Suprapubic skin (tissue), 4 donors: Measurements from ENCODE around the gene HOATZ. TPM values are rescaled to one million over a fixed set of nuclear protein-coding genes. Genes with fewer than 3 reads are reported as not detected.

Experiments used
- DNase-seq, 2 donors: peaks; one replicate each; pipeline ENCODE4 v3.0.0-alpha.2; 2019; ENCODE audit warnings: low spot score in 2 of 2
- H3K27ac ChIP-seq: fragments of 200-600 bp; sonication (generic); one replicate; pipeline ENCODE4 v1.5.1; 2019
- H3K27me3 ChIP-seq: fragments of 200-600 bp; sonication (generic); one replicate; pipeline ENCODE4 v1.5.1; 2019
- H3K36me3 ChIP-seq: fragments of 200-600 bp; sonication (generic); one replicate; pipeline ENCODE4 v1.5.1; 2019
- H3K4me1 ChIP-seq: fragments of 200-600 bp; sonication (generic); one replicate; pipeline ENCODE4 v1.5.1; 2019
- H3K4me3 ChIP-seq: fragments of 200-600 bp; sonication (generic); one replicate; pipeline ENCODE4 v1.5.1; 2019; ENCODE audit warnings: mild to moderate bottlenecking
- H3K9me3 ChIP-seq: fragments of 200-600 bp; sonication (generic); one replicate; pipeline ENCODE4 v1.5.1; 2019
- CTCF ChIP-seq, 2 donors: fragments of 200-600 bp in 1 of 2; fragments of 450-650 bp in 1 of 2; sonication (generic) in 1 of 2; IDR thresholded peaks; one replicate each; pipeline ENCODE4 v1.5.1; 2016 to 2019; ENCODE audit warnings: antibody characterized with exemption in 2 of 2, mild to moderate bottlenecking in 1 of 2, moderate library complexity in 1 of 2
- EP300 ChIP-seq: sonication (generic); formaldehyde crosslinking; IDR thresholded peaks from one replicate; pipeline ENCODE4 v1.6.1; 2017; ENCODE audit warnings: antibody characterized with exemption
- POLR2A ChIP-seq, 2 donors: fragments of 450-650 bp; IDR thresholded peaks; one replicate each; pipeline ENCODE4 v1.6.1; 2017; ENCODE audit warnings: antibody characterized with exemption in 2 of 2, mild to moderate bottlenecking in 2 of 2, moderate library complexity in 2 of 2
- POLR2AphosphoS5 ChIP-seq, 3 donors: sonication (generic); formaldehyde crosslinking; IDR thresholded peaks; one replicate each; pipeline ENCODE4 v1.6.1; 2017; ENCODE audit warnings: antibody characterized with exemption in 3 of 3
- WGBS: methylation state at CpG from one replicate; pipeline ENCODE4 v1.1.5; 2018; 5-methylcytosine and 5-hydroxymethylcytosine counted together
- total RNA-seq, 4 donors: library from RNA; depleted of rRNA; stranded (reverse); fragments of >200 nt; gene quantifications; one replicate each; pipeline ENCODE4 v1.1.0, GENCODE V29; 2016

Gene HOATZ
- total RNA-seq, 4 donors from 2014 or later, result not detected

GRCh38 chr11:111550258-111550657 lies 35.7 kb downstream of the HOATZ start:
- Histone ChIP-seq H3K9me3 (no peaks in the 10 kb centered on the region), H3K36me3 (no peaks in the 10 kb centered on the region), H3K4me1 (no peaks in the 10 kb centered on the region), H3K4me3 (no peak overlapping the region), H3K27ac (no peak overlapping the region), H3K27me3 (no peaks in the 10 kb centered on the region)
- 81% methylated on average over 2 of the region's 2 CpGs for WGBS
- TF ChIP-seq POLR2A (IDR thresholded peaks at IDR 0.05), result no peak
- TF ChIP-seq POLR2AphosphoS5 (IDR thresholded peaks at IDR 0.05), result no peak
- no peak for TF ChIP-seq EP300
- TF ChIP-seq CTCF (IDR thresholded peaks at IDR 0.05), result no peak
- DNase-seq, result no peak

GRCh38 chr11:111554532-111554931 lies 40.0 kb downstream of the HOATZ start:
- Histone ChIP-seq H3K4me3 (no peak overlapping the region), H3K27ac (no peak overlapping the region), H3K36me3 (no peaks in the 10 kb centered on the region), H3K4me1 (no peaks in the 10 kb centered on the region), H3K9me3 (no peaks in the 10 kb centered on the region), H3K27me3 (no peaks in the 10 kb centered on the region)
- TF ChIP-seq POLR2AphosphoS5 (IDR thresholded peaks at IDR 0.05), result no peak
- TF ChIP-seq POLR2A (IDR thresholded peaks at IDR 0.05), result no peak
- no peak for TF ChIP-seq EP300
- TF ChIP-seq CTCF (IDR thresholded peaks at IDR 0.05), result no peak
- no peak for DNase-seq

- Histone ChIP-seq H3K36me3 (no peaks in the 10 kb centered on the region), H3K9me3 (no peaks in the 10 kb centered on the region), H3K4me1 (no peaks in the 10 kb centered on the region), H3K27ac (no peak overlapping the region), H3K27me3 (no peaks in the 10 kb centered on the region), H3K4me3 (no peak overlapping the region)
- no peak for TF ChIP-seq CTCF (IDR thresholded peaks at IDR 0.05)
- TF ChIP-seq EP300, result no peak
- no peak for DNase-seq
Measured at GRCh38 chr11:111555255-111555654, 40.7 kb downstream of the HOATZ start.

- Histone ChIP-seq H3K9me3 (no peaks in the 10 kb centered on the region), H3K27me3 (no peaks in the 10 kb centered on the region), H3K4me1 (no peaks in the 10 kb centered on the region), H3K27ac (no peak overlapping the region), H3K4me3 (no peak overlapping the region), H3K36me3 (no peaks in the 10 kb centered on the region)
- no peak for DNase-seq
- TF ChIP-seq CTCF (IDR thresholded peaks at IDR 0.05) (no peak), POLR2AphosphoS5 (IDR thresholded peaks at IDR 0.05) (no peak), POLR2A (IDR thresholded peaks at IDR 0.05) (no peak), EP300 (no peak)
- 77% methylated on average over 5 of the region's 5 CpGs for WGBS
Measured at GRCh38 chr11:111557425-111558111, 43.0 kb downstream of the HOATZ start.

- Histone ChIP-seq H3K4me1 (no peaks in the 10 kb centered on the region), H3K9me3 (no peaks in the 10 kb centered on the region), H3K4me3 (no peak overlapping the region), H3K27ac (no peak overlapping the region), H3K27me3 (no peaks in the 10 kb centered on the region), H3K36me3 (no peaks in the 10 kb centered on the region)
- WGBS, result 80% methylated on average over 11 of the region's 11 CpGs
- TF ChIP-seq POLR2AphosphoS5 (IDR thresholded peaks at IDR 0.05) (no peak), EP300 (no peak), POLR2A (IDR thresholded peaks at IDR 0.05) (no peak), CTCF (IDR thresholded peaks at IDR 0.05) (no peak)
- DNase-seq, result no peak
Measured at GRCh38 chr11:111559800-111560464, 45.4 kb downstream of the HOATZ start.
